Stimulated activated CD4-positive, alpha-beta T cell treated with anti-CD3 and anti-CD28 coated beads, TNF-alpha, amount 100 ng/mL, for 4 hours (primary cell): Measurements from ENCODE around the gene NEIL1.
"Not testable (repeated sequence)": the region's sequence is repeated elsewhere in the genome, so short reads cannot be mapped to it uniquely, and the experiment has no call there.

Experiments used
- DNase-seq, 3 experiments: peaks; one replicate each; pipeline ENCODE4 v3.0.0-alpha.2; 2020; ENCODE audit warnings: low read depth in 3 of 3

NEIL1 gene

GRCh38 chr15:75333654-75334419 lies 13.0 kb upstream of the NEIL1 start:
- not testable (repeated sequence) for DNase-seq

GRCh38 chr15:75335313-75335704 lies 11.5 kb upstream of the NEIL1 start:
- no peak for DNase-seq

- DNase-seq = peak; percentile 36 to 70 (median 47)
These were observed 11.0 kb upstream of the NEIL1 start, which contains the start of gene COMMD4 for GRCh38 chr15:75335705-75336355. TSS of gene COMMD4 (plus strand) at chr15:75336063. CDS start at chr15:75336090, 27 bp downstream.

- no peak for DNase-seq
These were observed 8.1 kb upstream of the NEIL1 start for GRCh38 chr15:75338661-75339240.

GRCh38 chr15:75339531-75340240 lies 7.2 kb upstream of the NEIL1 start:
- no peak for DNase-seq

GRCh38 chr15:75342221-75342620 lies 4.6 kb upstream of the NEIL1 start:
- DNase-seq = no peak

- not testable (repeated sequence) for DNase-seq
These were observed 2.9 kb upstream of the NEIL1 start for GRCh38 chr15:75343953-75344352.

GRCh38 chr15:75347222-75348033 lies 589 bp downstream of the NEIL1 start:
- DNase-seq = peak in 2 of 3 experiments; percentile 33 to 38

GRCh38 chr15:75348034-75348561 lies 1.3 kb downstream of the NEIL1 start:
- DNase-seq = no peak

GRCh38 chr15:75348562-75349350 lies 1.9 kb downstream of the NEIL1 start:
- no peak for DNase-seq

- not testable (repeated sequence) for DNase-seq
These were observed 2.5 kb downstream of the NEIL1 start for GRCh38 chr15:75349351-75349669.

- peak in 1 of 3 experiments; percentile 34 for DNase-seq
These were observed 3.2 kb downstream of the NEIL1 start for GRCh38 chr15:75349851-75350588.

- DNase-seq = no peak
These were observed 3.9 kb downstream of the NEIL1 start for GRCh38 chr15:75350601-75351361.

GRCh38 chr15:75352186-75353080 lies 5.6 kb downstream of the NEIL1 start:
- no peak for DNase-seq

GRCh38 chr15:75353604-75354003 lies 6.8 kb downstream of the NEIL1 start:
- DNase-seq = no peak

GRCh38 chr15:75354454-75354853 lies 7.6 kb downstream of the NEIL1 start:
- DNase-seq = no peak

- DNase-seq = no peak
These were observed 8.5 kb downstream of the NEIL1 start for GRCh38 chr15:75355369-75355768.

- DNase-seq = no peak
These were observed 9.2 kb downstream of the NEIL1 start for GRCh38 chr15:75356006-75356405.
